GM13977 (cell line): ENCODE results near the gene TRIM50.

Experiments used
- DNase-seq: peaks from one replicate; pipeline ENCODE4 v3.0.0; 2012; ENCODE audit warnings: low spot score
- in situ Hi-C: fragments of 300-500 bp; cut with MboI; formaldehyde crosslinking; loops from one replicate; pipeline ENCODE4 v1.12.0; 2022; ENCODE audit warnings: low sequenced_read_pairs, low pct_unique_long_range_greater_than_20kb, mixed read lengths, inconsistent platforms; ENCODE audit not compliant: unreplicated experiment
- TF ChIP-seq, protein P1 (sequence below): IDR thresholded peaks from 2 replicates; pipeline ENCODE4 v1.5.1; 2012; ENCODE audit warnings: mild to moderate bottlenecking, control low read depth; ENCODE audit not compliant: insufficient read depth; ENCODE audit errors: extremely low read depth, missing control alignments

The TRIM50 gene

GRCh38 chr7:73351447-73352167, 23.7 kb upstream of the TRIM50 start:
- DNase-seq = no peak
- in situ Hi-C loops = no loop called here
- TF ChIP-seq, protein P1, sequence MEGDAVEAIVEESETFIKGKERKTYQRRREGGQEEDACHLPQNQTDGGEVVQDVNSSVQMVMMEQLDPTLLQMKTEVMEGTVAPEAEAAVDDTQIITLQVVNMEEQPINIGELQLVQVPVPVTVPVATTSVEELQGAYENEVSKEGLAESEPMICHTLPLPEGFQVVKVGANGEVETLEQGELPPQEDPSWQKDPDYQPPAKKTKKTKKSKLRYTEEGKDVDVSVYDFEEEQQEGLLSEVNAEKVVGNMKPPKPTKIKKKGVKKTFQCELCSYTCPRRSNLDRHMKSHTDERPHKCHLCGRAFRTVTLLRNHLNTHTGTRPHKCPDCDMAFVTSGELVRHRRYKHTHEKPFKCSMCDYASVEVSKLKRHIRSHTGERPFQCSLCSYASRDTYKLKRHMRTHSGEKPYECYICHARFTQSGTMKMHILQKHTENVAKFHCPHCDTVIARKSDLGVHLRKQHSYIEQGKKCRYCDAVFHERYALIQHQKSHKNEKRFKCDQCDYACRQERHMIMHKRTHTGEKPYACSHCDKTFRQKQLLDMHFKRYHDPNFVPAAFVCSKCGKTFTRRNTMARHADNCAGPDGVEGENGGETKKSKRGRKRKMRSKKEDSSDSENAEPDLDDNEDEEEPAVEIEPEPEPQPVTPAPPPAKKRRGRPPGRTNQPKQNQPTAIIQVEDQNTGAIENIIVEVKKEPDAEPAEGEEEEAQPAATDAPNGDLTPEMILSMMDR = no peak

- DNase-seq = no peak
- TF ChIP-seq, protein P1 = no peak
- in situ Hi-C loops = no loop called here
Measured at GRCh38 chr7:73350306-73351068, 22.6 kb upstream of the TRIM50 start.

GRCh38 chr7:73349763-73350162, 21.9 kb upstream of the TRIM50 start:
- DNase-seq = no peak
- TF ChIP-seq, protein P1 = no peak
- in situ Hi-C loops = no loop called here

DNA sequence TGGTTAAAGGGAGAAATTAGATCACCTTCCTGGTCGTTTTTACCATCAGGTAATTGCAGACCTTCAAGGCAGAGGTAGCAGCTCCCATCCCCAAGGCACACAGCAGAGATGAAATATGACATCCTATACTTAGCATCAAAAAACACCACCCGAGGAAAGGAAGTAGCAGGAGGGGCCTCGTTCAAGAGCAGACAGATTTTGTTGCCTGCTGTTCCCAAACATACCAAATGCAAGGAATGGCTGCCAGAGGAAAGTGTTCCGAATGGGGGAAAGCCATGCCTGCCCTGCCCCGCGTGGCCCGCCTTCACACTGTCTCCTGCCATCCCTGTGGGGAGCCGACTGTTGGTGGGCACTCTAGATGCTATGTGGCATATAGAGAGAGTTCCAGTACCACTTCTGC, 18.1 kb upstream of the TRIM50 start:
- TF ChIP-seq, protein P1 = no peak
- DNase-seq = no peak
- in situ Hi-C loops = no loop called here

DNA sequence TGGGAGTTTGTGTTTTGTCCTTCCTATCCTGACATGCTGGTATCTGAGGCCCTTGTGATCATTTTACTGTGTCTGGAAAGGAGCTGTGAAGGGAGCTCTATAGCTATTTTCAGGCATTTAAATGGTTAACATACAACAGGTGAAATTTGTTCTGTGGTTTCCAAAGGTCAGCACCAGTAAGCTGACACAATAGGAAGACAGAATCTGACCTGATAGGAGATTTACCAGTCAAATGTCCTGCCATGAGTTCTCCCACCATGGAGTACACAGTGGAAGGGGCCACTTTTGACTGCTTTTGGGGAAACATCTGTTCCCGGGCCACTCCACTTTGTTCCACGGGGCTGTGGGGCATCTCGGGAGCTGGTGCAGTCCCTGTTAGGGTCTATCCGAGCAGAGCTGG, 17.7 kb upstream of the TRIM50 start:
- DNase-seq = no peak
- TF ChIP-seq, protein P1 = no peak
- in situ Hi-C loops = no loop called here

GRCh38 chr7:73343671-73344380, 15.9 kb upstream of the TRIM50 start:
- no peak for DNase-seq
- in situ Hi-C loops = no loop called here
- TF ChIP-seq, protein P1 = no peak
